ENCODE results near the gene SLC9C1.

Gene SLC9C1

DNA sequence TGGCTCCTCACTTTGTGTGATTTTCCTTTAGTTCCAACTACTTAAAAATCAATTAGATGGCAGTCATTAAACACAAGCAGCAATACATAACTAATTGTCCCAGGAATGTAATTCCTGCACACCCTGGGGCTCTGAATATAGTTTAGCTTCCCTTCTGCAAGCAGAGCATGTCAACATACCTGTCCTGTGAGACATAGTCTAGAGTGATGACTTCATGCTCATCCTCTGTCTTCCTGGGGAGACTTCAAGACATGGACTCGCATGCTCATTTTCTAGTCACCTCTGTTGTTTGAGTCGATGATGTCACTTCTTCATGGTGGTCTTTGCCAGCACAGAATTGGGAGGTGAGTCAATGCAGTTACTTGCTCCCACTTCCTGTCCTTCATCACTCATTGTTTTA is 192.1 kb downstream of the SLC9C1 start:
- no peak overlapping the region for H3K4me3 ChIP-seq (ENCODE audit: low read depth, low read length)
- DNase-seq (ENCODE audit: low read depth) = no peak
- TF ChIP-seq, protein P1, sequence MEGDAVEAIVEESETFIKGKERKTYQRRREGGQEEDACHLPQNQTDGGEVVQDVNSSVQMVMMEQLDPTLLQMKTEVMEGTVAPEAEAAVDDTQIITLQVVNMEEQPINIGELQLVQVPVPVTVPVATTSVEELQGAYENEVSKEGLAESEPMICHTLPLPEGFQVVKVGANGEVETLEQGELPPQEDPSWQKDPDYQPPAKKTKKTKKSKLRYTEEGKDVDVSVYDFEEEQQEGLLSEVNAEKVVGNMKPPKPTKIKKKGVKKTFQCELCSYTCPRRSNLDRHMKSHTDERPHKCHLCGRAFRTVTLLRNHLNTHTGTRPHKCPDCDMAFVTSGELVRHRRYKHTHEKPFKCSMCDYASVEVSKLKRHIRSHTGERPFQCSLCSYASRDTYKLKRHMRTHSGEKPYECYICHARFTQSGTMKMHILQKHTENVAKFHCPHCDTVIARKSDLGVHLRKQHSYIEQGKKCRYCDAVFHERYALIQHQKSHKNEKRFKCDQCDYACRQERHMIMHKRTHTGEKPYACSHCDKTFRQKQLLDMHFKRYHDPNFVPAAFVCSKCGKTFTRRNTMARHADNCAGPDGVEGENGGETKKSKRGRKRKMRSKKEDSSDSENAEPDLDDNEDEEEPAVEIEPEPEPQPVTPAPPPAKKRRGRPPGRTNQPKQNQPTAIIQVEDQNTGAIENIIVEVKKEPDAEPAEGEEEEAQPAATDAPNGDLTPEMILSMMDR (IDR thresholded peaks at IDR 0.05; ENCODE audit: control insufficient read depth, extremely low read depth, insufficient read depth) = no peak

- DNase-seq (ENCODE audit: low read depth) = peak; percentile 98
- H3K4me3 ChIP-seq (ENCODE audit: low read depth, low read length) = no peak overlapping the region
- TF ChIP-seq, protein P1 (IDR thresholded peaks at IDR 0.05; ENCODE audit: control insufficient read depth, extremely low read depth, insufficient read depth) = no peak
Observed at GRCh38 chr3:112097378-112097777, 196.6 kb downstream of the SLC9C1 start.

- no peak overlapping the region for H3K4me3 ChIP-seq (ENCODE audit: low read depth, low read length)
- no peak for DNase-seq (ENCODE audit: low read depth)
- TF ChIP-seq, protein P1 (IDR thresholded peaks at IDR 0.05; ENCODE audit: control insufficient read depth, extremely low read depth, insufficient read depth) = no peak
Observed at GRCh38 chr3:112096176-112096575, 197.8 kb downstream of the SLC9C1 start.

DNA sequence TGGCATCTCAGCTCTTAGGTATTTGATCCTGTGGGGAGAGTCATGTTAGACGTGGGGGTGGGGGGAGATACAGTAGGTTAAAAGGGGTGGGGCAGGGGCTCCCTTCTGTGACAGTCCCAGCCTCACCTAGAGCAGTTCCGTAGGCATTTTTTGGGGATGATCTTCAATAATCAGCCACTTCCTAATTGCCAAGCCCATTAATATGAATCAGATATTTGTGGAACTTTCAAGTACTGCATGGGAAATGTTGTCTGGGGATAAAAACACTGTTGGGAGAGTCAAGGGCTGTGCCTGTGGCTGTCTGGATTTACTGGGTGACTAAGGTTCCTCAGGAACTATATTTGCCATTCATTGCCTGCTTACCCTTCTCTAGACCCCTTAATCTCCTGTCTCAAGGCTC is 198.3 kb downstream of the SLC9C1 start:
- no peak for DNase-seq (ENCODE audit: low read depth)
- TF ChIP-seq, protein P1 (IDR thresholded peaks at IDR 0.05; ENCODE audit: control insufficient read depth, extremely low read depth, insufficient read depth) = no peak
- H3K4me3 ChIP-seq (ENCODE audit: low read depth, low read length) = no peak overlapping the region

GRCh38 chr3:112093180-112093522 is 200.9 kb downstream of the SLC9C1 start:
- no peak overlapping the region for H3K4me3 ChIP-seq (ENCODE audit: low read depth, low read length)

GRCh38 chr3:112092496-112093179 is 201.4 kb downstream of the SLC9C1 start:
- TF ChIP-seq, protein P1 (IDR thresholded peaks at IDR 0.05; ENCODE audit: control insufficient read depth, extremely low read depth, insufficient read depth) = no peak
- no peak overlapping the region for H3K4me3 ChIP-seq (ENCODE audit: low read depth, low read length)
- no peak for DNase-seq (ENCODE audit: low read depth)

More at GRCh38 chr3:112093180-112093522, 200.9 kb downstream of the SLC9C1 start:
- TF ChIP-seq, protein P1 (IDR thresholded peaks at IDR 0.05; ENCODE audit: control insufficient read depth, extremely low read depth, insufficient read depth) = no peak
- no peak for DNase-seq (ENCODE audit: low read depth)

Measured in LNCaP clone FGC (cell line).